ENCODE measurements around the gene SLC25A13. TPM values are rescaled to one million over a fixed set of nuclear protein-coding genes. Genes with fewer than 3 reads are reported as not detected.

SLC25A13 gene
- total RNA-seq, 3 donors from 2014 or later, result 33.1 to 39.0 (median 33.2) TPM

- no peak for TF ChIP-seq POLR2A (IDR thresholded peaks at IDR 0.05)
- TF ChIP-seq CTCF (IDR thresholded peaks at IDR 0.05), result no peak
- TF ChIP-seq POLR2AphosphoS5 (IDR thresholded peaks at IDR 0.05), result no peak
- DNase-seq (ENCODE audit: low spot score in 2 of 2), result no peak
- no peak overlapping the region for H3K27ac ChIP-seq
- H3K4me3 ChIP-seq, result no peak overlapping the region
- peaks cover 0 to 4% of the 10 kb centered on the region in 2 donors for H3K9me3 ChIP-seq
- no peaks in the 10 kb centered on the region for H3K27me3 ChIP-seq
- H3K36me3 ChIP-seq, result no peaks in the 10 kb centered on the region
- H3K4me1 ChIP-seq, result no peaks in the 10 kb centered on the region
- intact Hi-C loops (cut with DNase I; ENCODE audit: low total_unique reads), result no loop called here
These were observed 205.7 kb downstream of the SLC25A13 start for GRCh38 chr7:96116173-96116572.

GRCh38 chr7:96114190-96114589 is 207.7 kb downstream of the SLC25A13 start:
- Histone ChIP-seq H3K36me3 (no peaks in the 10 kb centered on the region), H3K27me3 (no peaks in the 10 kb centered on the region), H3K4me3 (no peak overlapping the region), H3K4me1 (no peaks in the 10 kb centered on the region), H3K9me3 (peaks cover 3 to 4% of the 10 kb centered on the region in 2 donors), H3K27ac (no peak overlapping the region)
- DNase-seq (ENCODE audit: low spot score in 2 of 2), result no peak
- TF ChIP-seq POLR2A (IDR thresholded peaks at IDR 0.05) (no peak), CTCF (IDR thresholded peaks at IDR 0.05) (no peak)
- intact Hi-C loops (cut with DNase I; ENCODE audit: low total_unique reads), result no loop called here

- no peaks in the 10 kb centered on the region for H3K4me1 ChIP-seq
- H3K27ac ChIP-seq, result no peak overlapping the region
- H3K4me3 ChIP-seq, result no peak overlapping the region
- TF ChIP-seq POLR2AphosphoS5 (IDR thresholded peaks at IDR 0.05) (no peak), CTCF (IDR thresholded peaks at IDR 0.05) (no peak), POLR2A (IDR thresholded peaks at IDR 0.05) (no peak)
- no peaks in the 10 kb centered on the region for H3K36me3 ChIP-seq
- DNase-seq (ENCODE audit: low spot score in 2 of 2), result no peak
- H3K27me3 ChIP-seq, result no peaks in the 10 kb centered on the region
- peaks cover 3 to 4% of the 10 kb centered on the region in 2 donors for H3K9me3 ChIP-seq
- intact Hi-C loops (cut with DNase I; ENCODE audit: low total_unique reads), result no loop called here
These were observed 210.5 kb downstream of the SLC25A13 start for GRCh38 chr7:96111405-96111804.

GRCh38 chr7:96104984-96105383 is 216.9 kb downstream of the SLC25A13 start:
- Histone ChIP-seq H3K4me3 (no peak overlapping the region), H3K4me1 (no peaks in the 10 kb centered on the region), H3K36me3 (peaks cover 3% of the 10 kb centered on the region), H3K27ac (no peak overlapping the region), H3K27me3 (no peaks in the 10 kb centered on the region), H3K9me3 (peaks cover 0 to under 1% of the 10 kb centered on the region in 2 donors)
- no peak for DNase-seq (ENCODE audit: low spot score in 2 of 2)
- TF ChIP-seq POLR2AphosphoS5 (IDR thresholded peaks at IDR 0.05), result no peak
- no peak for TF ChIP-seq POLR2A (IDR thresholded peaks at IDR 0.05)
- no peak for TF ChIP-seq CTCF (IDR thresholded peaks at IDR 0.05)
- intact Hi-C loops (cut with DNase I; ENCODE audit: low total_unique reads), result no loop called here

GRCh38 chr7:96102096-96102811 is 219.6 kb downstream of the SLC25A13 start:
- H3K27me3 ChIP-seq, result no peaks in the 10 kb centered on the region
- H3K27ac ChIP-seq, result no peak overlapping the region
- TF ChIP-seq POLR2AphosphoS5 (IDR thresholded peaks at IDR 0.05), result no peak
- TF ChIP-seq CTCF (IDR thresholded peaks at IDR 0.05), result no peak
- no peak for TF ChIP-seq POLR2A (IDR thresholded peaks at IDR 0.05)
- intact Hi-C loops (cut with DNase I; ENCODE audit: low total_unique reads), result no loop called here
- H3K9me3 ChIP-seq, result peaks cover 0 to 9% of the 10 kb centered on the region in 2 donors
- H3K4me3 ChIP-seq, result no peak overlapping the region
- no peak for DNase-seq (ENCODE audit: low spot score in 2 of 2)
- H3K36me3 ChIP-seq, result peaks cover 3% of the 10 kb centered on the region
- no peaks in the 10 kb centered on the region for H3K4me1 ChIP-seq

Measured in breast epithelium (tissue), 4 donors.